ENCODE measurements around the gene AIFM2. TPM values are rescaled to one million over a fixed set of nuclear protein-coding genes. Genes with fewer than 3 reads are reported as not detected.

The AIFM2 gene
- total RNA-seq, 1 donor from 2014 or later = 14.7 TPM

- H3K27me3 ChIP-seq (ENCODE audit: control insufficient read depth, insufficient read depth, low read length) = no peaks in the 10 kb centered on the region
- no peak for FAIRE-seq
- H3K36me3 ChIP-seq (ENCODE audit: control insufficient read depth, insufficient read depth, low read length) = peaks cover 4% of the 10 kb centered on the region
- no peak for DNase-seq (ENCODE audit: low read depth)
- no peak overlapping the region for H3K4me3 ChIP-seq (ENCODE audit: low read depth, low read length)
- no peak for TF ChIP-seq CTCF (IDR thresholded peaks at IDR 0.05; ENCODE audit: insufficient read depth, low read length, severe bottlenecking)
Measured at GRCh38 chr10:70092389-70092718, 40.3 kb downstream of the AIFM2 start.

- H3K4me3 ChIP-seq (ENCODE audit: low read depth, low read length) = no peak overlapping the region
Measured at GRCh38 chr10:70090951-70091350, 41.7 kb downstream of the AIFM2 start.

GRCh38 chr10:70090013-70090412 is 42.6 kb downstream of the AIFM2 start:
- H3K27me3 ChIP-seq (ENCODE audit: control insufficient read depth, insufficient read depth, low read length) = no peaks in the 10 kb centered on the region
- H3K36me3 ChIP-seq (ENCODE audit: control insufficient read depth, insufficient read depth, low read length) = peaks cover 4% of the 10 kb centered on the region
- FAIRE-seq (no peak), DNase-seq (ENCODE audit: low read depth) (no peak)
- H3K4me3 ChIP-seq (ENCODE audit: low read depth, low read length) = no peak overlapping the region
- no peak for TF ChIP-seq CTCF (IDR thresholded peaks at IDR 0.05; ENCODE audit: insufficient read depth, low read length, severe bottlenecking)

More at GRCh38 chr10:70090951-70091350, 41.7 kb downstream of the AIFM2 start:
- DNase-seq (ENCODE audit: low read depth) = no peak
- Histone ChIP-seq H3K36me3 (ENCODE audit: control insufficient read depth, insufficient read depth, low read length) (peaks cover 4% of the 10 kb centered on the region), H3K27me3 (ENCODE audit: control insufficient read depth, insufficient read depth, low read length) (no peaks in the 10 kb centered on the region)
- TF ChIP-seq CTCF (IDR thresholded peaks at IDR 0.05; ENCODE audit: insufficient read depth, low read length, severe bottlenecking) = no peak
- FAIRE-seq = no peak

GRCh38 chr10:70088308-70088698 is 44.3 kb downstream of the AIFM2 start:
- Histone ChIP-seq H3K27me3 (ENCODE audit: control insufficient read depth, insufficient read depth, low read length) (no peaks in the 10 kb centered on the region), H3K4me3 (ENCODE audit: low read depth, low read length) (no peak overlapping the region), H3K36me3 (ENCODE audit: control insufficient read depth, insufficient read depth, low read length) (peaks cover 5% of the 10 kb centered on the region)
- no peak for TF ChIP-seq CTCF (IDR thresholded peaks at IDR 0.05; ENCODE audit: insufficient read depth, low read length, severe bottlenecking)
- FAIRE-seq (no peak), DNase-seq (ENCODE audit: low read depth) (no peak)

- TF ChIP-seq CTCF (IDR thresholded peaks at IDR 0.05; ENCODE audit: insufficient read depth, low read length, severe bottlenecking) = no peak
- no peak for FAIRE-seq
- Histone ChIP-seq H3K36me3 (ENCODE audit: control insufficient read depth, insufficient read depth, low read length) (peaks cover 5% of the 10 kb centered on the region), H3K27me3 (ENCODE audit: control insufficient read depth, insufficient read depth, low read length) (no peaks in the 10 kb centered on the region), H3K4me3 (ENCODE audit: low read depth, low read length) (no peak overlapping the region)
- DNase-seq (ENCODE audit: low read depth) = no peak
Measured at GRCh38 chr10:70087616-70088307, 44.9 kb downstream of the AIFM2 start.
